IPS-15b (cell line): ENCODE data around the gene MAP1B.

Experiments
- H3K27me3 ChIP-seq: one replicate; pipeline ENCODE4 v1.6.1; 2013; ENCODE audit warnings: low read length; ENCODE audit not compliant: control insufficient read depth, insufficient read depth
- H3K36me3 ChIP-seq: one replicate; pipeline ENCODE4 v1.6.1; 2013; ENCODE audit warnings: low read length; ENCODE audit not compliant: control insufficient read depth, insufficient read depth
- H3K4me1 ChIP-seq: one replicate; pipeline ENCODE4 v1.6.1; 2013; ENCODE audit warnings: mild to moderate bottlenecking, low read length; ENCODE audit not compliant: control insufficient read depth, insufficient read depth
- H3K4me3 ChIP-seq: one replicate; pipeline ENCODE4 v1.5.1; 2013; ENCODE audit warnings: low read depth, low read length
- H3K9ac ChIP-seq: one replicate; pipeline ENCODE4 v1.6.1; 2013; ENCODE audit warnings: low read depth, mild to moderate bottlenecking, low read length
- H3K9me3 ChIP-seq: one replicate; pipeline ENCODE4 v1.6.1; 2013; ENCODE audit warnings: mild to moderate bottlenecking, low read length; ENCODE audit not compliant: control insufficient read depth, insufficient read depth

MAP1B gene

GRCh38 chr5:72107131-72107900, at the start of gene MAP1B:
TSS of gene MAP1B (plus strand) at chr5:72107475. CDS start at chr5:72107532, 57 bp downstream.
- Histone ChIP-seq H3K9ac (peak within 1 kb of the TSS; percentile 75), H3K4me3 (peak within 1 kb of the TSS; percentile 93)

GRCh38 chr5:72057816-72058215, 49.5 kb upstream of the MAP1B start:
- no peak overlapping the region for H3K9ac ChIP-seq
- no peaks in the 10 kb centered on the region for H3K27me3 ChIP-seq
- no peaks in the 10 kb centered on the region for H3K9me3 ChIP-seq
- no peak overlapping the region for H3K4me3 ChIP-seq
- no peaks in the 10 kb centered on the region for H3K4me1 ChIP-seq
- no peaks in the 10 kb centered on the region for H3K36me3 ChIP-seq

More at GRCh38 chr5:72107131-72107900, at the start of gene MAP1B:
- Histone ChIP-seq H3K36me3 (peaks cover 4% of the 10 kb centered on the region), H3K9me3 (no peaks in the 10 kb centered on the region), H3K27me3 (no peaks in the 10 kb centered on the region), H3K4me1 (peaks cover 6% of the 10 kb centered on the region)

DNA sequence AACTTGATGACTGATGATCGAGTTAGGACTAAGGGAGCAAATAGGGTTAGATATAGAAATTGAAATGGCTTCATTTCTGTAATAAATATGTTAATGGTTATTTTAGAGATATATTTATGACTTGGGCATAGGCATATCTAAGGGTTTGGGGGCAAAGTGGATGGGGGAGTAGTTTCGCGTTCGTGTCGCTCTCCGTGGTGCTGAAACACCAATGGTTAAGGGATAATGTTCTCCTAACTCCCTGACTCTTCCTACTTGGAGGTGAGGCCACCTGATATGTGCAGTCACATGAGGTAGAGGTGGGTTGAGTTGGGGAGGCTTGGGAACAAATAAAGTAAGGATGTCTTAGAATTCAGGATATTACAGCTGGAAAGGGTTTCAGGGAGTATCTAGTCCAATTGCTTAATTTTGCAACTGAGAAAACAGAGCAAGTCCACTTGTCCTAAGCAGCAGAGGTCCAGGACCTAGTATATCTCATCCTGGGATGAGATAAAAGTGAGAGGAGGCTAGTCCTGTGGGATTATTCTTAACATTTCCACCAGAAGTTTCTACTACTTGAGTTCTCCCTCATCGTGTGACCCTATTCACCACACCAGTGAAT, 44.0 kb upstream of the MAP1B start:
- no peak overlapping the region for H3K4me3 ChIP-seq
- H3K4me1 ChIP-seq = peaks cover 28% of the 10 kb centered on the region
- no peaks in the 10 kb centered on the region for H3K36me3 ChIP-seq
- H3K9ac ChIP-seq = no peak overlapping the region
- H3K27me3 ChIP-seq = no peaks in the 10 kb centered on the region
- H3K9me3 ChIP-seq = no peaks in the 10 kb centered on the region

DNA sequence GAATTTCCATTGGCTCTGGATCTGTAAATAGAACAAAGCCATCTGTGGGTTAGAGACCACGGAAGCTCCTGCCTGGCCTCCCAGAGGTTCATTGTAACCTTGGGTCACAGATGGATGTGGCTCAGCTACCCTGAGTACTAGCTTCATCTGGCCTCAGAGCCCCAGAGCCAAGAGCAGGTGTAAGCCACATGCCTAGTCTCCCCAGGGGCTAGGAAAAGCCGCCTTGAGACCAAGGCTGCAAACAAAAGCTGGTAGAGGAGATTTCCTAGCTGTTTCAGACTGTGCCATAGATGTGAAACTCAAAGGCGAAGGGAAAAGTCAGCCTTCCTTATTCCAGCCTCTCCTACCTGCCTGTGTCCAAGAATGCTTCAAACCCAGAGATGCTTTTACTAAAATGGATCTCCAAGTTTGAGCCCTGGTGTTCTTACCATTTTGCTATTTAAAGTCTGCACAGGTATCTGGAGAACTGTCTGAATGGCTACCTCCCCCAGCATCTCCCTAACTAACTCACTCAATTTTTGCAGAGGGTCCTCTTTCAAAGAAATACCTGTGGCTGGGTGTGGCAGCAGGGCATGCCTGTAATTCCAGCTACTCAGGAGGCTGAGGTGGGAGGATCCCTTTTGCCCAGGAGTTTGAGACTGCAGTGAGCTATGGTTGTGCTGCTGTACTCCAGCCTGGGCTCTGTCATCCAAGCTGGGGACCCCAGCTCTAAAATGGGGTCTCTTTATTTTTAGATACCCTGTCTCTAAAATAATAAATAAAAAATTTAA, 42.3 kb upstream of the MAP1B start:
- no peaks in the 10 kb centered on the region for H3K27me3 ChIP-seq
- peaks cover 28% of the 10 kb centered on the region for H3K4me1 ChIP-seq
- no peak overlapping the region for H3K9ac ChIP-seq
- no peaks in the 10 kb centered on the region for H3K9me3 ChIP-seq
- H3K4me3 ChIP-seq = no peak overlapping the region
- no peaks in the 10 kb centered on the region for H3K36me3 ChIP-seq

- no peaks in the 10 kb centered on the region for H3K36me3 ChIP-seq
- H3K27me3 ChIP-seq = no peaks in the 10 kb centered on the region
- peak overlapping the region; percentile 56 for H3K9ac ChIP-seq
- H3K9me3 ChIP-seq = no peaks in the 10 kb centered on the region
- no peak overlapping the region for H3K4me3 ChIP-seq
- H3K4me1 ChIP-seq = peaks cover 35% of the 10 kb centered on the region
Measured at GRCh38 chr5:72065751-72066255, 41.5 kb upstream of the MAP1B start.

DNA sequence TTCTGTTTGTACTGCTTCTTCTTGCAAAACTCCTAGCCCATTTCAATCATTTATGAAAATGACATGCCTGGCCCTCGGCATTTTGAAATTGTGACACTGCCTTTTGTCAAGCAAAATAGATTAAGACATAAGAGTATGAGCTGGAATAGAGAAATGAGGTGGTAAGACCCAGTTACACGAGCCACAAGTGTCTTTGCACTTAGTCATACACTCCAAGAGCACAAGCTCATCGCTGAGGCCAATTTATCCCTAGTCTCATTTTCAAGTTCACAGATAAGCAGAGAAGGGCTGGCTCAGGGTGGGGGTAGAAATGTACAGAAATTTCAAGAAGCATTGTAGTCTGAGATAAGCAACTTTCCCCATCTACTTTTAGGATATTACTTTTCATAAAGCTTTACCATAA, 40.6 kb upstream of the MAP1B start:
- H3K4me3 ChIP-seq = no peak overlapping the region
- H3K4me1 ChIP-seq = peaks cover 38% of the 10 kb centered on the region
- H3K27me3 ChIP-seq = no peaks in the 10 kb centered on the region
- H3K9ac ChIP-seq = no peak overlapping the region
- H3K36me3 ChIP-seq = no peaks in the 10 kb centered on the region
- no peaks in the 10 kb centered on the region for H3K9me3 ChIP-seq

GRCh38 chr5:72067682-72068470, 39.4 kb upstream of the MAP1B start:
- Histone ChIP-seq H3K4me3 (no peak overlapping the region), H3K4me1 (peaks cover 38% of the 10 kb centered on the region), H3K9me3 (no peaks in the 10 kb centered on the region), H3K9ac (no peak overlapping the region), H3K27me3 (no peaks in the 10 kb centered on the region), H3K36me3 (no peaks in the 10 kb centered on the region)

DNA sequence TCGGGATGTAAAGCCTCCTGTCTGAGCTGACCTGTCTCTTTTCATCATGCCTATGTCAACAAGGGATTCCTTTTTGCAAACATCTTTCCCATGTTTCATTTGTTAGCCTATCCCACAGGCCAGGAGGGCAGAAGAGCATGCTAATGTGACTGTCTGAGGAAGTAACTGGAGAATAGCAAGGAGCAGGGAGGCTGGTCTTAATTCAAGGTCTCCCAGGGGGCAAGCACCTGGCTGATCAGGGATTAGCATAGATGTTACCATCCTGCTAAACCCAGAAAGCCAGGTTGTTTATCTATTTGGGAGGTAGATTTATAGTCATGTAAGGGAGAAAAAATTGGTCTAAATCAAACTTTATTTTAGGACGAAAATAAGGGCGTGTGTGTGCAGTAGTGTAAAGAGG, 36.7 kb upstream of the MAP1B start:
- Histone ChIP-seq H3K4me1 (peaks cover 29% of the 10 kb centered on the region), H3K4me3 (no peak overlapping the region), H3K27me3 (no peaks in the 10 kb centered on the region), H3K9me3 (no peaks in the 10 kb centered on the region), H3K36me3 (no peaks in the 10 kb centered on the region), H3K9ac (no peak overlapping the region)

GRCh38 chr5:72071906-72072305, 35.4 kb upstream of the MAP1B start:
- Histone ChIP-seq H3K36me3 (no peaks in the 10 kb centered on the region), H3K9ac (no peak overlapping the region), H3K9me3 (no peaks in the 10 kb centered on the region), H3K27me3 (no peaks in the 10 kb centered on the region), H3K4me3 (no peak overlapping the region), H3K4me1 (peaks cover 18% of the 10 kb centered on the region)

DNA sequence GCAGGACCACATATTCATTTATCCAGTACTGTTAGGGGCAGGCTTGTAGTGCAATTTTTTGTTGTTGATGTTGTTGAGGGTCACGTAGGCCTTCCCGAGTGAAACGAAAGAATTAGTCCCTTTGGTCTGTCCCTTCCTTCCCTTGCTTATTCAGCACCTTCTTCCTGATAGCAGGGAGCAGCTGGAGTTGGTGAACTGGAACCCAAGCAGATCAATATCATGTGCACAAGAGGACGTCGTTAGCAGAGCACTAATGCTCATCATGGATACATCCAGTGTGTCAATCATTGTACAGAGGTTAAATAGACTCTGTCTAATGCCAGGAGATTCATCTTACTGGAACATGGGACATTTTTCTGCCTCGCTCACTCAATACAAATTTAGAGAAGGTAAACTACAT, 33.0 kb upstream of the MAP1B start:
- no peaks in the 10 kb centered on the region for H3K36me3 ChIP-seq
- H3K4me3 ChIP-seq = no peak overlapping the region
- no peaks in the 10 kb centered on the region for H3K27me3 ChIP-seq
- peaks cover 12% of the 10 kb centered on the region for H3K4me1 ChIP-seq
- no peak overlapping the region for H3K9ac ChIP-seq
- no peaks in the 10 kb centered on the region for H3K9me3 ChIP-seq

DNA sequence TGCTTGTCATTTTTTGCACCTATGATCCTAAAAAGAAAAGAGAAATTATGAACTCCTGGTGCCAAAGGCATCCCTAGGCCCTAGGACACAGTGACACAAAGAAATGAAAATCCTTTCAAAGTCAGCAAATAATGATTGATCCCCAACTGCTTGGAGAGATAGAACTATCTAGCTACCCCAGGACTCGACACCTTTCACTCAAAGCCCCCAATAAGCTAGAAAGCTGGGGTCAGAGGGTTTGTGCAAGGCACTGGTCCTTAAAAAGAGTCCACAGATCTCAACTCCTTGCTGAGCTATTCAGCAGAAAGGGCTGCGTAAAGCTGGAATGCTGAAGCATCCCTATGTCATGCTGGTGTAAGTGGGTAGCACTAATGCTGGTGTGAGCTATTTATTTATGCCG, 31.8 kb upstream of the MAP1B start:
- peaks cover 10% of the 10 kb centered on the region for H3K4me1 ChIP-seq
- no peak overlapping the region for H3K9ac ChIP-seq
- H3K27me3 ChIP-seq = no peaks in the 10 kb centered on the region
- H3K4me3 ChIP-seq = no peak overlapping the region
- no peaks in the 10 kb centered on the region for H3K9me3 ChIP-seq
- H3K36me3 ChIP-seq = no peaks in the 10 kb centered on the region
